ENCODE measurements around the gene NPC1L1. TPM values are rescaled to one million over a fixed set of nuclear protein-coding genes. Genes with fewer than 3 reads are reported as not detected.
A peak's percentile ranks its signal among the peaks of the same experiment; 100 is the strongest.

The NPC1L1 gene
- total and polyA plus RNA-seq, 2 of the 13 experiments (the other 11 are each of a cell fraction or from before 2014, with no cell fraction given) = 4.8 to 14.5 TPM

DNA sequence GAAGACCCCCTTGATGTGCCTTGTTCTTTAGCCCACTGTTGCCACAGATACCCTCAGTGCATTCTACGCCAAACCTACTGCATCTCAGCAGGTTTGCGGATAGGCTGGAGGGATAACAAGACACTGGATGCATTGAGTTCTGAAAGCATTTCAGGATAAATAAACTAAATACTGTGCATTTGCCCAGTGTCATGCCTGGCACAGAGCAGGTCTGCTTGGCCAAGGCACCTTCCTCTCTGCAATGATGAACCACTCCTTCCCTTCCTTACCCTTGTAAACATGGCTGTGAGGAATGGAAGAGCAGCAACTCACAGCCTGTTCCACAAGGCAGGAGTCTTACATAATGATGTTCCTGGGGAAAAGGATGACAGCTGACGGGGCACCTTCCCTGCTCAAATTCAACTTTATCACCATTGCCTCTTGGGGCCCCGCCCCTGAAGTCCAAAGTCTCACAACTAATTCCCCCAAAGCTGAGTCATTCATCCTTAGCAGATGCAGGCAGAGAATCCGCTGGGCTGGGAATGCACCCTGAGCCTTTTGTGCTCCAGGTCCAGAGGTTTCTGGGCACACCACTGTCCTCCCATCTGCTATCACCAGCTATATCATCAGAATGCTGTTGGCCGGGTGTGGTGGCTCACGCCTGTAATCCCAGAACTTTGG is 21.0 kb upstream of the NPC1L1 start (continued):
- TF ChIP-seq ZNF276 (CRISPR knock-in tag; IDR thresholded peaks at IDR 0.05; ENCODE audit: low read depth) (no peak), ZNF10 (CRISPR knock-in tag; IDR thresholded peaks at IDR 0.05; ENCODE audit: borderline replicate concordance, low read depth) (no peak), ARNT (IDR thresholded peaks at IDR 0.05) (no peak), EED (CRISPR knock-in tag; IDR thresholded peaks at IDR 0.05) (no peak), CEBPB (IDR thresholded peaks at IDR 0.05; ENCODE audit: borderline replicate concordance, low read depth, low read length) (no peak), SNAPC2 (CRISPR knock-in tag; IDR thresholded peaks at IDR 0.05) (no peak), ZBTB7A (CRISPR knock-in tag; IDR thresholded peaks at IDR 0.05) (no peak), CBX2 (IDR thresholded peaks at IDR 0.05; ENCODE audit: low read depth, low read length) (no peak), CBX2 (CRISPR knock-in tag; IDR thresholded peaks at IDR 0.05; ENCODE audit: low read depth) (no peak), SRSF1 (optimal IDR thresholded peaks at IDR 0.05; ENCODE audit: low read depth, low read length) (no peak), ZNF549 (CRISPR knock-in tag; IDR thresholded peaks at IDR 0.05) (no peak), ZNF670 (CRISPR knock-in tag; IDR thresholded peaks at IDR 0.05; ENCODE audit: borderline replicate concordance) (no peak), BRF2 (CRISPR knock-in tag; IDR thresholded peaks at IDR 0.05) (0 out of 2 replicates have a peak, but pooled peaks have one; percentile 69), ZNF546 (CRISPR knock-in tag; conservative IDR thresholded peaks at IDR 0.05) (no peak), ZSCAN20 (CRISPR knock-in tag; IDR thresholded peaks at IDR 0.05; ENCODE audit: borderline replicate concordance) (no peak), SMAD3 (CRISPR knock-in tag; IDR thresholded peaks at IDR 0.05) (no peak), POLR2AphosphoS2 (IDR thresholded peaks at IDR 0.05; ENCODE audit: low read depth, low read length) (no peak), PCBP1 (IDR thresholded peaks at IDR 0.05; ENCODE audit: borderline replicate concordance, low read depth, low read length) (no peak), ZNF576 (CRISPR knock-in tag; IDR thresholded peaks at IDR 0.05) (no peak), ZNF569 (CRISPR knock-in tag; IDR thresholded peaks at IDR 0.05; ENCODE audit: borderline replicate concordance) (no peak), FOXA1 (IDR thresholded peaks at IDR 0.05) (no peak), FOXA1 (CRISPR knock-in tag; IDR thresholded peaks at IDR 0.05) (0 out of 2 replicates have a peak, but pooled peaks have one; percentile 39), MLLT10 (CRISPR knock-in tag; IDR thresholded peaks at IDR 0.05) (no peak)
- TF ChIP-seq, protein P1, sequence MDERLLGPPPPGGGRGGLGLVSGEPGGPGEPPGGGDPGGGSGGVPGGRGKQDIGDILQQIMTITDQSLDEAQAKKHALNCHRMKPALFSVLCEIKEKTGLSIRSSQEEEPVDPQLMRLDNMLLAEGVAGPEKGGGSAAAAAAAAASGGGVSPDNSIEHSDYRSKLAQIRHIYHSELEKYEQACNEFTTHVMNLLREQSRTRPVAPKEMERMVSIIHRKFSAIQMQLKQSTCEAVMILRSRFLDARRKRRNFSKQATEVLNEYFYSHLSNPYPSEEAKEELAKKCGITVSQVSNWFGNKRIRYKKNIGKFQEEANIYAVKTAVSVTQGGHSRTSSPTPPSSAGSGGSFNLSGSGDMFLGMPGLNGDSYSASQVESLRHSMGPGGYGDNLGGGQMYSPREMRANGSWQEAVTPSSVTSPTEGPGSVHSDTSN (CRISPR knock-in tag; IDR thresholded peaks at IDR 0.05) = no peak
- TF ChIP-seq, protein P2, sequence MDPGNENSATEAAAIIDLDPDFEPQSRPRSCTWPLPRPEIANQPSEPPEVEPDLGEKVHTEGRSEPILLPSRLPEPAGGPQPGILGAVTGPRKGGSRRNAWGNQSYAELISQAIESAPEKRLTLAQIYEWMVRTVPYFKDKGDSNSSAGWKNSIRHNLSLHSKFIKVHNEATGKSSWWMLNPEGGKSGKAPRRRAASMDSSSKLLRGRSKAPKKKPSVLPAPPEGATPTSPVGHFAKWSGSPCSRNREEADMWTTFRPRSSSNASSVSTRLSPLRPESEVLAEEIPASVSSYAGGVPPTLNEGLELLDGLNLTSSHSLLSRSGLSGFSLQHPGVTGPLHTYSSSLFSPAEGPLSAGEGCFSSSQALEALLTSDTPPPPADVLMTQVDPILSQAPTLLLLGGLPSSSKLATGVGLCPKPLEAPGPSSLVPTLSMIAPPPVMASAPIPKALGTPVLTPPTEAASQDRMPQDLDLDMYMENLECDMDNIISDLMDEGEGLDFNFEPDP (CRISPR knock-in tag; conservative IDR thresholded peaks at IDR 0.05) = no peak
- TF ChIP-seq, protein P3, sequence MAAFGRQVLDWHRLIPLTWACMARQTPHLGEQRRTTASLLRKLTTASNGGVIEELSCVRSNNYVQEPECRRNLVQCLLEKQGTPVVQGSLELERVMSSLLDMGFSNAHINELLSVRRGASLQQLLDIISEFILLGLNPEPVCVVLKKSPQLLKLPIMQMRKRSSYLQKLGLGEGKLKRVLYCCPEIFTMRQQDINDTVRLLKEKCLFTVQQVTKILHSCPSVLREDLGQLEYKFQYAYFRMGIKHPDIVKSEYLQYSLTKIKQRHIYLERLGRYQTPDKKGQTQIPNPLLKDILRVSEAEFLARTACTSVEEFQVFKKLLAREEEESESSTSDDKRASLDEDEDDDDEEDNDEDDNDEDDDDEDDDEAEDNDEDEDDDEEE (CRISPR knock-in tag; IDR thresholded peaks at IDR 0.05) = no peak

All from HepG2 (cell line).